Mononuclear cell (primary cell): ENCODE measurements around the gene ST6GALNAC5. TPM values are rescaled to one million over a fixed set of nuclear protein-coding genes. Genes with fewer than 3 reads are reported as not detected.

Experiments
- H3K27me3 ChIP-seq: 2 replicates; pipeline ENCODE4 v1.6.0; 2011; ENCODE audit warnings: low read length, control low read depth; ENCODE audit not compliant: insufficient read depth
- H3K4me1 ChIP-seq: 2 replicates; pipeline ENCODE4 v1.5.1; 2011; ENCODE audit warnings: mild to moderate bottlenecking, low read length, control low read depth; ENCODE audit not compliant: insufficient read depth
- H3K4me3 ChIP-seq: 2 replicates; pipeline ENCODE4 v1.5.1; 2011; ENCODE audit warnings: mild to moderate bottlenecking, low read length, moderate library complexity
- H3K9me3 ChIP-seq: 2 replicates; pipeline ENCODE4 v1.5.1; 2011; ENCODE audit warnings: low read depth, mild to moderate bottlenecking, control low read depth, low read length
- total RNA-seq: library from RNA; depleted of rRNA; stranded (reverse); fragments of >200 nt; gene quantifications from one replicate; pipeline ENCODE4 v1.2.3, GENCODE V29; 2012

Gene ST6GALNAC5
- total RNA-seq, 1 donor, result not detected

- Histone ChIP-seq H3K27me3 (no peaks in the 10 kb centered on the region), H3K9me3 (no peaks in the 10 kb centered on the region)
Observed at GRCh38 chr1:77103486-77103885, 236.2 kb downstream of the ST6GALNAC5 start.

GRCh38 chr1:77104672-77105071 lies 237.4 kb downstream of the ST6GALNAC5 start:
- Histone ChIP-seq H3K4me1 (no peaks in the 10 kb centered on the region), H3K27me3 (no peaks in the 10 kb centered on the region), H3K9me3 (no peaks in the 10 kb centered on the region)

More at GRCh38 chr1:77103486-77103885, 236.2 kb downstream of the ST6GALNAC5 start:
- H3K4me3 ChIP-seq, result no peak overlapping the region
- H3K4me1 ChIP-seq, result no peaks in the 10 kb centered on the region

More at GRCh38 chr1:77104672-77105071, 237.4 kb downstream of the ST6GALNAC5 start:
- no peak overlapping the region for H3K4me3 ChIP-seq
